GM10248 (cell line): Measurements from ENCODE around the gene SDC3.
"Not testable (repeated sequence)": the region's sequence is repeated elsewhere in the genome, so short reads cannot be mapped to it uniquely, and the experiment has no call there.

Experiments
- CTCF ChIA-PET: fragments of 300-600 bp; sonication (Branson Sonifier 250); formaldehyde crosslinking; extraction: SDS; loops from one replicate; lab custom pipeline; 2021; ENCODE audit warnings: antibody characterized with exemption; lab: Yijun Ruan, JAX
- POLR2A ChIA-PET: fragments of 350-650 bp; sonication (Branson Sonifier 250); formaldehyde crosslinking; extraction: SDS; loops from one replicate; lab custom pipeline; 2020; ENCODE audit warnings: antibody characterized with exemption; lab: Yijun Ruan, JAX
- DNase-seq: peaks from one replicate; pipeline ENCODE4 v3.0.0; 2012; ENCODE audit errors: extremely low spot score
- TF ChIP-seq, protein P1 (sequence below): IDR thresholded peaks from 2 replicates; pipeline ENCODE4 v1.5.1; 2012; ENCODE audit warnings: mild to moderate bottlenecking, low read depth; ENCODE audit errors: extremely low read depth, missing control alignments, control extremely low read depth

The SDC3 gene

DNA sequence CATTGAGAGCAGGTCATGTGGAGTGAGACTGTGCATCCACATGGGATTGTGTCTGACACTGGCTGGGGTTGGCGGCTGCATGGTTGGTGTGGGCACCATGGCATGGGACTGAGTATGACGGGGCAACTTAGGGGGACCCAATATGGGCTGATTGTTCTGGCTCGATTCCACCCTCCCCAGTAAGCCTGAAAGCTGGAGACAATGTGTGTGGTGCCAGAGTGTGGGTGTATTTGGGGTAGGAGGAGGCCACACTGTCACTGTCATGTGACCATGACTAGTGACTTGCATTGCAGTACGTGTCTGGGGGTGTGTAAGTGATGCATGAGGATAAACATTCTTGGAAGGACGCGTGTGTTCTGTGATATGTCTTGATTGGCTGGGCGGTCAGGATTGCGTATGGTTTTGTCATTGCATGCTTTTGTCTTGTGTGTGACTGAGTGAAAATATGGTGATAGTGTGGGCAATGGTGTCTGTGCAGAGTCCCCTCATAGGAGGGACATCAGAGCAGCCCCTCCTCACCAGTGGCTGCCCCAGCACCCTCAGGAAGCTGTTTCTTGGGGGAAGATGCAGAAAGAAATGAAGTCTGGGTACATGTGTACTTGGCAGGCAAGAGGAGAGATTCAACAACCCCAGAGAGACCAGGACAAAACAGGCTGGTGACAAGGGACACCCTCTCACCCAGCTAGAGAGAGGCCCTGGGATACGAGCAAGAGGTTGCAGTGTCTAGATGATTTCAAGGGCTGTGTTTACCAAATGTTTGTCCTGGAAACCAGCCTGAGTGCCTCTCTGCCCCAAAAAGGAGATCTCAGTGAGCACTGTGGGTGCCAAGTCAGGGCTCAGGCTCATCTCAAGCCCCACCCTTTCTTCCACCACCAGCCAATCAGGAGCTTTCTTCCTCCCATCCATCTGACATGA lies 36.3 kb downstream of the SDC3 start:
- ChIA-PET POLR2A (no interaction called here), CTCF (no interaction called here)
- TF ChIP-seq, protein P1, sequence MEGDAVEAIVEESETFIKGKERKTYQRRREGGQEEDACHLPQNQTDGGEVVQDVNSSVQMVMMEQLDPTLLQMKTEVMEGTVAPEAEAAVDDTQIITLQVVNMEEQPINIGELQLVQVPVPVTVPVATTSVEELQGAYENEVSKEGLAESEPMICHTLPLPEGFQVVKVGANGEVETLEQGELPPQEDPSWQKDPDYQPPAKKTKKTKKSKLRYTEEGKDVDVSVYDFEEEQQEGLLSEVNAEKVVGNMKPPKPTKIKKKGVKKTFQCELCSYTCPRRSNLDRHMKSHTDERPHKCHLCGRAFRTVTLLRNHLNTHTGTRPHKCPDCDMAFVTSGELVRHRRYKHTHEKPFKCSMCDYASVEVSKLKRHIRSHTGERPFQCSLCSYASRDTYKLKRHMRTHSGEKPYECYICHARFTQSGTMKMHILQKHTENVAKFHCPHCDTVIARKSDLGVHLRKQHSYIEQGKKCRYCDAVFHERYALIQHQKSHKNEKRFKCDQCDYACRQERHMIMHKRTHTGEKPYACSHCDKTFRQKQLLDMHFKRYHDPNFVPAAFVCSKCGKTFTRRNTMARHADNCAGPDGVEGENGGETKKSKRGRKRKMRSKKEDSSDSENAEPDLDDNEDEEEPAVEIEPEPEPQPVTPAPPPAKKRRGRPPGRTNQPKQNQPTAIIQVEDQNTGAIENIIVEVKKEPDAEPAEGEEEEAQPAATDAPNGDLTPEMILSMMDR, result no peak
- no peak for DNase-seq

DNA sequence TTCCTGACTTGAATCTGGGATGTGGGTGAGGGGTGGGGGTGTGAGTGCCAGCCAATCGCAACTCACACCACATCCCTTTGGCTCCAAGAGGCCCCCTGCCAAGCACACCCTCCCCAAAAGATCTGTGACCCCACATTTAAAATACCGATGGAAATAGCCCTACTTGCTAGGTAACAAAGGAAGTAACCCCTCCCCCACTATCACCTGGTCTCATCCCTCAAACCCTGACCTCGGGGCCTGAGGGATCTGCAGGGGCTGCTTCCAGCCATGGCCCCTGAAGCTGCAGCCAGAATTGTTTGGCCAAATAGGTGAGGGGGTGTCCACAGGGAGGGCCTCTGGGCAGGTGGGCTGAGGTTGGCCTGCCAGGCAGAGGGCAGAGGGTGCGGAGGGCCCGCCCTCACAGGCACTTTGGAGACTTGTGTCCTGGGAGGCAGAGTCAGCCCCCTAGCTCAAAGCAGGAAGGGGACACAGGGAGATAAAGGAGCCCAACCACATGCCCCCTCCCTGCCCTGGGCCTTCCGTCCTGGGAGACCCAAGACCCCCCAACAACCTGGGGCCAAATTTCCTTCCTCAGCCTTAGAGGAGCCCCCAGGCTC lies 37.2 kb downstream of the SDC3 start:
- CTCF ChIA-PET, result no interaction called here
- DNase-seq, result no peak
- TF ChIP-seq, protein P1, result no peak
- POLR2A ChIA-PET, result no interaction called here

DNA sequence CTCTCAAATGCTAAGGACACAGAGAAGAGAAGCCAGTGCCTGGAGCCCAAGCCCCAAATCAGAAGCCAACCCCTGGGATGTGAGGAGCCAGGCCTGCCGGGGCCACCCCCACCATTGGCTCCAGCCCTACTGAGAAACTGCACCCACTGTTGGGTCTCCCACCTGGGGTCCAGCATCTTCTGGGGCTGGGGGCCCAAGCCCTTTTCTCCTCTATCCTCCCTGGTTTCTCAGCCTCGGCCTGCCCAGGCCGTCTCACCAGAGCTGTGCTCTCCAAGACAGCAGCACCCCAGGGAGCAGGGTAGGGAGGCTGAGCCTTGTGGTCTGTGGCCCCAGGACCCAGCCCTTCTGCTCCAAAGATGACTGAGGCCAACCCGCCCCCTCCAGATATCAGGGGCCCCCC lies 37.9 kb downstream of the SDC3 start:
- CTCF ChIA-PET, result no interaction called here
- POLR2A ChIA-PET, result no interaction called here

DNA sequence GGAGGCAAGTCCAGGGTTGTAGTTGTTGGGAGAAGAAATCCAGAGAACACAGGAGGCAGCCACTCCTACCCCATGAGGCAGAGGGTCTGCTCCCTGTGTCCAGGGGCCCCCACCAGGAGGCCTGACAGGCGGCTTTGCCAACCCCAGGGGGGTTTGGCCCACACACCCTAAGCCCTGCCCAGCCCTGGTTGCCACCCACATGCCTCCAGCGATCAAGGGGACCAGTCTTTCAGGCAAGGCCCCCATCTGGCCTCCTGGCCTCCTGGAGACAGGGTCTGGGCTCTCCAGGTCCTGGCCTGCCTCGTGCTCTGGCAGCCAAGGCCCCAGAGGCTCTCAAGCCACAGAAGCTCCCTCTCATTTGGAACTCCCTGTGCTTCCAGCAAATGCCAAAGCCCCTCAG lies 38.5 kb downstream of the SDC3 start:
- TF ChIP-seq, protein P1, result no peak
- CTCF ChIA-PET, result no interaction called here
- DNase-seq, result no peak
- POLR2A ChIA-PET, result no interaction called here

More for the DNA sequence above, 37.9 kb downstream of the SDC3 start:
- TF ChIP-seq, protein P1, result no peak
- DNase-seq, result no peak

DNA sequence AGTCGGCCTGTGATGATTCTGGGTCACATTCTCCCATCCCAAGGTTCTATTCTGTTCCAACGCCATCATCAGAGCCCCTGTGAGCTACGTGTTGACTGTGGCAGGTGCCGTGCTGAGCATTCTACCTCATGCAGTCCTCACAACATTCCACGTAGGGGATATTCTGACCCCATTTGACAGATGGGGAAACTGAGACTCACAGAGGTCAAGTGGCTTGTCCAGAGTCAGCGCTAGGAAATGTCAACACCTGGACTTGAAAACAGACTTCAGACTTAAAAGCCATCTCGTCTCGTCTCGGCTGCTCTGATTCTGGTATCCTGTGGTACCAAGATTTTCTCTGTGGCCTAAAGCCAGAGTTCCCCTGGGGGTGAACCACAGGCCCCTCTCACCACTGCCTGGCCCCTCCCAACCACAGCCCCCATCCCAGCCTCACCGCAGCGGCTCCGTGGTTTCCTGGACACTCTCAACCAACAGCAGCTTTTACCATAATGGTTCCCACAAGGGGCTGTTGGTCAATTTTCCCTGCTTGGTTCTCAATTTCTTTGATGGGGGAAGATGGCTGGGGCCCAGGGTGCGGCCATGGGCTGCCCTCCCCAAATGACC lies 39.6 kb downstream of the SDC3 start:
- peak; percentile 54 for DNase-seq
- ChIA-PET POLR2A (no interaction called here), CTCF (interaction anchor here (1.2 to 2.1 kb wide), 4 partner anchors 19 to 86 kb away, joined by 3 to 9 read pairs (median 4); no protein-coding TSS in a partner anchor)
- TF ChIP-seq, protein P1, result no peak

DNA sequence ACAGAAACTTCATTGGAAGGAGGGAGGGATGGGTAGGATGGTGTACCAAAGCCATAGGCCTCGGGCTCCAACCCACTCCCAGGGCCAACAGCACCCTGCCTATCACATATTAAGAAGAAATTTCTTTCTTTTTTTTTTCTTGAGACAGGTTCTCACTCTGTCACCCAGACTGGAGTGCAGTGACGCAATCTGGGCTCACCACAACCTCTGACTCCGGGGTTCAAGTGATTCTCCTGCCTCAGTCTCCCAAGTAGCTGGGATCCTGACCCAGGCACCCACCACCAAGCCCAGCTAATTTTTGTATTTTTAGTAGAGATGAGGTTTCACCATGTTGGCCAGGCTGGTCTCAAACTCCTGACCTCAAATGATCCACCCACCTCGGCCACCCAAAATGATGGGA lies 40.5 kb downstream of the SDC3 start:
- CTCF ChIA-PET, result interaction anchor here (1.2 to 2.1 kb wide), 3 partner anchors 20 to 85 kb away, joined by 4 to 9 read pairs (median 4); no protein-coding TSS in a partner anchor
- POLR2A ChIA-PET, DNase-seq: not testable (repeated sequence)

DNA sequence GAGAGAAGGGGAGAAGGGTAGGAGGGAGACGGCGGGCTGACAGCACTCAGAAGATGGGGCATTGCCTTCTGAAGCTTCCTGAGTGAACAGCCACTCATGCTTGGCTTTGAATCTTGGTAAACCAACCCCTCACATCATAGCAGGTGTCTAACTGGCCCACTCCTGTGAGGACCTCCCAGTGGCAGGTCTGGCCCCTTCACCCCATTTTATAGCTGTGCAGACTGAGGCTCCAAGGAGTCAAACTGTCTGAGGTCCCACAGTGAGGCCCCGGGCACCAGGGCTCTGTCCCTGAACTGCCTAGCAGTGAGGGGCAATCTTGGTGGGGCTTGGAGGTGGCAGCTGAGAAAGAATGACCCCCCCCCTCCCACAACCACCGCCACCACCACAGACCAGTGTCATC lies 41.0 kb downstream of the SDC3 start:
- ChIA-PET CTCF (interaction anchor here (0.9 to 2.1 kb wide), 5 partner anchors 10 to 85 kb away, joined by 3 to 9 read pairs (median 4); no protein-coding TSS in a partner anchor), POLR2A (no interaction called here)
- TF ChIP-seq, protein P1, result no peak
- no peak for DNase-seq
